Hepatocyte (in vitro differentiated cells): ENCODE measurements around the gene NHSL1. TPM values are rescaled to one million over a fixed set of nuclear protein-coding genes. Genes with fewer than 3 reads are reported as not detected.

Experiments used
- DNase-seq: peaks from one replicate; pipeline ENCODE4 v3.0.0-alpha.2; 2016; ENCODE audit warnings: low spot score
- H2AFZ ChIP-seq: fragments of 200-600 bp; sonication (generic); 2 replicates; pipeline ENCODE4 v1.6.0; 2016; ENCODE audit warnings: antibody characterized with exemption, mild to moderate bottlenecking
- H3K27ac ChIP-seq: fragments of 200-600 bp; sonication (generic); 2 replicates; pipeline ENCODE4 v1.5.1; 2016; ENCODE audit warnings: mild to moderate bottlenecking
- H3K27me3 ChIP-seq: fragments of 200-600 bp; sonication (generic); 2 replicates; pipeline ENCODE4 v1.6.1; 2016
- H3K36me3 ChIP-seq: fragments of 200-600 bp; sonication (generic); replicated peaks from 2 replicates; pipeline ENCODE4 v1.5.1; 2016; ENCODE audit warnings: low read depth; ENCODE audit not compliant: insufficient read depth
- H3K4me1 ChIP-seq: fragments of 200-600 bp; sonication (generic); 2 replicates; pipeline ENCODE4 v1.5.1; 2016; ENCODE audit warnings: mild to moderate bottlenecking, moderate library complexity; ENCODE audit not compliant: insufficient read depth
- H3K4me2 ChIP-seq: fragments of 200-600 bp; sonication (generic); 2 replicates; pipeline ENCODE4 v1.6.0; 2016
- H3K4me3 ChIP-seq: fragments of 200-600 bp; sonication (generic); 2 replicates; pipeline ENCODE4 v1.5.1; 2016; ENCODE audit warnings: mild to moderate bottlenecking
- H3K79me2 ChIP-seq: fragments of 200-600 bp; sonication (generic); 2 replicates; pipeline ENCODE4 v1.6.0; 2017; ENCODE audit warnings: mild to moderate bottlenecking
- H3K9me2 ChIP-seq: fragments of 200-600 bp; sonication (generic); replicated peaks from 2 replicates; pipeline ENCODE4 v1.6.0; 2017; ENCODE audit warnings: mild to moderate bottlenecking; ENCODE audit not compliant: insufficient read depth
- H3K9me3 ChIP-seq: fragments of 200-600 bp; sonication (generic); 2 replicates; pipeline ENCODE4 v1.5.1; 2016; ENCODE audit warnings: low read depth, mild to moderate bottlenecking
- H4K20me1 ChIP-seq: fragments of 200-600 bp; sonication (generic); 2 replicates; pipeline ENCODE4 v1.6.0; 2016; ENCODE audit warnings: mild to moderate bottlenecking; ENCODE audit not compliant: insufficient read depth, poor library complexity, severe bottlenecking
- EZH2 ChIP-seq: fragments of 200-600 bp; sonication (generic); IDR thresholded peaks from 2 replicates; pipeline ENCODE4 v1.6.1; 2016; ENCODE audit warnings: antibody characterized with exemption, mild to moderate bottlenecking, borderline replicate concordance
- EZH2phosphoT487 ChIP-seq: fragments of 200-600 bp; sonication (generic); IDR thresholded peaks from one replicate; pipeline ENCODE4 v1.6.1; 2018; ENCODE audit warnings: antibody characterized with exemption, mild to moderate bottlenecking, low read depth, moderate library complexity; ENCODE audit not compliant: unreplicated experiment, severe bottlenecking
- WGBS: methylation state at CpG from one replicate; pipeline ENCODE4 v1.1.6; 2016; ENCODE audit warnings: low lambda C conversion rate; ENCODE audit errors: missing lambda C conversion rate; 5-methylcytosine and 5-hydroxymethylcytosine counted together
- polyA plus RNA-seq: library from polyadenylated mRNA; unstranded; fragments of >200 nt; fragmentation: Nextera tagmentation; extraction: Ambion mirVana; gene quantifications from 2 replicates; pipeline ENCODE4 v1.2.1, GENCODE V29; 2016
- total RNA-seq: library from RNA; depleted of rRNA; stranded (reverse); fragments of >200 nt; gene quantifications from 2 replicates; pipeline ENCODE4 v1.2.3, GENCODE V29; 2014
- TF ChIP-seq, protein P1 (sequence below): fragments of 200-600 bp; sonication (generic); IDR thresholded peaks from 2 replicates; pipeline ENCODE4 v1.5.1; 2016; ENCODE audit warnings: antibody characterized with exemption, mild to moderate bottlenecking; ENCODE audit not compliant: poor library complexity

Gene NHSL1
- total and polyA plus RNA-seq, 2 experiments from 2014 or later: 39.0 to 58.0 TPM

DNA sequence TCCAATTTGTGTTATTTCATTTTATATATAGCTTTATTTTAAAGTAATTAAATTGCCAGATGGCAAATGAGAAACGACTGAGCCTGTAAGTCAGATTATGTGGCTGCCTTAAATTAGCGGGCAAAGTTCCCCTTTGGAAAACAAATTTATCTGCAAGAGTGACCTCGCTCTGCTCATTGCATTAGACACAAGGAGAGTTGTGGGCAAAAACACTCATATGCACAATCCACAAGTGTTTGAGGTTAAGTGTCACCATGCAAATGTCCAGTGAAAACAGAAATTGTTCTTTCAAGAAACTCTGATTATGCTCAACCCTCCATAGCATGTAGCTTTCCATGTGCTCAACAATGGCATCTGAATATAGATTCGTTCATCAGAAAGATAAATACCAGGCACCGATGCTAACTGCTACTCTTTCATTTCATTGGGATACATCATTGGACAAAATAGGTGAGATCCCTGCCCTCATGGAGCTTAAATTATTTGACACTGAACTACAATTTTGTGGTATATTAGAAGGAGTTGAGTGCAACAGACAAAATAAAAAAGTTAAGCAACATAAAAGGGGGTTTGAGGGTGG is 1.7 kb upstream of the NHSL1 start:
- peak overlapping the region; percentile 83 for H3K27ac ChIP-seq
- peaks cover 29% of the 10 kb centered on the region for H3K4me1 ChIP-seq
- 63% methylated on average over 5 of the region's 5 CpGs for WGBS

DNA sequence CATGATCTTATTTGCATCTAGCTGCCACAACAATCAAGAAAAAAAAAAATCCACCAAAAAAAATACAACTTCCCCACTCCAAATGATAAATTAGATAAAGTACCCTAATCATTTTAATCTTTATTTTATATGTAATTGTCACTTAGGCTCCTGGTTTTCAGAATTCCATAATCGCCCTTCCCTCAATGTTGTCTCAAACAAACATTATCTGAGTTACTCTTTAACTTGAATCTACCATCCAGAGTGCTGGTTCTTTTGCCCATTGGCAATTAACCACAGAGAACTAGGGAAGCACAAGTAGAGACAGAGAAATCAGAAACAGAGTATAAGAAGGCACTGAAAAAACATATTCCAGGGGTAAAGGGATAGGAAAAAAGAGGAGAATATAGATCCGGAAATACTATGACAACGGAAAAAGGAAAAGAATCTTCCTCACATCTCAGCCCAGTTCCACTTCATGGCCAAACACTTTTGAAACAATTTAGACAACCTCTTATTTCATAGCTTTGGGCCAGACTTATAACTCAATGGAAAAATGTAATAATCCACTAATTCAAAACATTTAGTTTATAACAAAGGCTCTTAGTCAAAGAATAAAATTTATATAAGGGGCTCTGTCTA is 861 bp upstream of the NHSL1 start:
- H3K9me2 ChIP-seq: no peaks in the 10 kb centered on the region
- no peak overlapping the region for H2AFZ ChIP-seq
- H3K4me3 ChIP-seq: peak overlapping the region; percentile 17
- no peaks in the 10 kb centered on the region for H3K9me3 ChIP-seq
- 43% methylated on average over 3 of the region's 3 CpGs for WGBS
- H3K27me3 ChIP-seq: no peaks in the 10 kb centered on the region
- peak overlapping the region; percentile 68 for H3K4me2 ChIP-seq
- peaks cover 56% of the 10 kb centered on the region for H3K79me2 ChIP-seq
- peaks cover 24% of the 10 kb centered on the region for H3K4me1 ChIP-seq
- no peaks in the 10 kb centered on the region for H3K36me3 ChIP-seq
- H4K20me1 ChIP-seq: peaks cover 2% of the 10 kb centered on the region
- H3K27ac ChIP-seq: peak overlapping the region; percentile 83
- no peak for DNase-seq
- TF ChIP-seq, protein P1, sequence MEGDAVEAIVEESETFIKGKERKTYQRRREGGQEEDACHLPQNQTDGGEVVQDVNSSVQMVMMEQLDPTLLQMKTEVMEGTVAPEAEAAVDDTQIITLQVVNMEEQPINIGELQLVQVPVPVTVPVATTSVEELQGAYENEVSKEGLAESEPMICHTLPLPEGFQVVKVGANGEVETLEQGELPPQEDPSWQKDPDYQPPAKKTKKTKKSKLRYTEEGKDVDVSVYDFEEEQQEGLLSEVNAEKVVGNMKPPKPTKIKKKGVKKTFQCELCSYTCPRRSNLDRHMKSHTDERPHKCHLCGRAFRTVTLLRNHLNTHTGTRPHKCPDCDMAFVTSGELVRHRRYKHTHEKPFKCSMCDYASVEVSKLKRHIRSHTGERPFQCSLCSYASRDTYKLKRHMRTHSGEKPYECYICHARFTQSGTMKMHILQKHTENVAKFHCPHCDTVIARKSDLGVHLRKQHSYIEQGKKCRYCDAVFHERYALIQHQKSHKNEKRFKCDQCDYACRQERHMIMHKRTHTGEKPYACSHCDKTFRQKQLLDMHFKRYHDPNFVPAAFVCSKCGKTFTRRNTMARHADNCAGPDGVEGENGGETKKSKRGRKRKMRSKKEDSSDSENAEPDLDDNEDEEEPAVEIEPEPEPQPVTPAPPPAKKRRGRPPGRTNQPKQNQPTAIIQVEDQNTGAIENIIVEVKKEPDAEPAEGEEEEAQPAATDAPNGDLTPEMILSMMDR: no peak
- TF ChIP-seq EZH2phosphoT487 (no peak), EZH2 (no peak)

More for the DNA sequence above, 1.7 kb upstream of the NHSL1 start:
- H3K4me3 ChIP-seq: no peak overlapping the region
- H3K9me2 ChIP-seq: no peaks in the 10 kb centered on the region
- peaks cover 51% of the 10 kb centered on the region for H3K79me2 ChIP-seq
- DNase-seq: no peak
- no peaks in the 10 kb centered on the region for H3K27me3 ChIP-seq
- H2AFZ ChIP-seq: no peak overlapping the region
- H3K9me3 ChIP-seq: no peaks in the 10 kb centered on the region
- H3K36me3 ChIP-seq: no peaks in the 10 kb centered on the region
- peaks cover 2% of the 10 kb centered on the region for H4K20me1 ChIP-seq
- peak overlapping the region; percentile 68 for H3K4me2 ChIP-seq
- TF ChIP-seq, protein P1: no peak
- TF ChIP-seq EZH2: no peak
- no peak for TF ChIP-seq EZH2phosphoT487

DNA sequence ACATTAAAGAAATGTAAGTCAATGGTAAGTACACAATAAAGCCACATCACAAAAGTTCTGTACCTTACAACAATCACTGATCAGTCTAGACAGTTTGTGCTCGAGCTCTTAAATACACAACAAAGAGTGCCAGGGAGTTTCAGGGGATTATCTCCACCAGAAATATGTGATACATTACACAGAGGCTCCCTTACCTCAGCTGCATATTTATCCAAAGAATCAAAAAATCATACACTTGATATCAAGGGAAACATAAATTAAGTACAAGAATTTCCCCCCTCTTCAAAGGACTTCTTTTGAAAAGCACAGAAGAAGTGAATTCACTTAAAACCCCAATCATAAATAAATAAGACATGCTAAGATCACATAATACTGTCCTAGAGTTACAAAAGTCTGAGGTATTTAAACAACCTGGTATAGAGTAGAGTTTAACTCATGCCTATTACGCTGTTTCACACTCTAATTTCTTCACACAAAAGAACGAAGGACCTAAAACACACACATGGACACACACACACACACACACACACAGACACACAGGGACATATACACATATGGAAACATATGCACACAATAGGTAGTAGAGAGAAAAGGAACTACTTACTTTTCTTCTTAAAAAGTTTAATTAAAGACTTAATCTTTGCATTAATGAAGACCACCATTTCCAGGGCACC is 528 bp downstream of the NHSL1 start:
- no peak overlapping the region for H2AFZ ChIP-seq
- H4K20me1 ChIP-seq: peaks cover 2% of the 10 kb centered on the region
- H3K79me2 ChIP-seq: peaks cover 69% of the 10 kb centered on the region
- DNase-seq: no peak
- H3K36me3 ChIP-seq: no peaks in the 10 kb centered on the region
- no peaks in the 10 kb centered on the region for H3K9me2 ChIP-seq
- 48% methylated on average over 3 of the region's 3 CpGs for WGBS
- peaks cover 27% of the 10 kb centered on the region for H3K4me1 ChIP-seq
- no peaks in the 10 kb centered on the region for H3K27me3 ChIP-seq
- peak overlapping the region; percentile 17 for H3K4me3 ChIP-seq
- TF ChIP-seq EZH2: no peak
- TF ChIP-seq, protein P1: no peak
- TF ChIP-seq EZH2phosphoT487: no peak
- no peaks in the 10 kb centered on the region for H3K9me3 ChIP-seq
- H3K27ac ChIP-seq: peak overlapping the region; percentile 83
- peak overlapping the region; percentile 68 for H3K4me2 ChIP-seq
